IMR-90 (cell line): ENCODE measurements around the gene GLO1. TPM values are rescaled to one million over a fixed set of nuclear protein-coding genes. Genes with fewer than 3 reads are reported as not detected.

ENCODE experiments used
- ATAC-seq: fragments of 200-7000 bp; cut with Tn5 transposase; 2 replicates; pipeline ENCODE4 v1.9.1; 2020; ENCODE audit warnings: low read depth, mild to moderate bottlenecking, moderate library complexity
- BruUV-seq: library from RNA; stranded (reverse); fragments of 400-500 nt; replicated peaks from 2 replicates; lab custom pipeline; 2021; lab: Mats Ljungman, UMichigan
- CTCF ChIA-PET: fragments of 300-600 bp; formaldehyde crosslinking; extraction: SDS; loops from one replicate; lab custom pipeline; 2021; ENCODE audit warnings: antibody characterized with exemption; lab: Yijun Ruan, JAX
- POLR2A ChIA-PET: fragments of 300-600 bp; sonication (Branson Sonifier 250); formaldehyde crosslinking; loops from one replicate; lab custom pipeline; 2022; ENCODE audit warnings: antibody characterized with exemption; ENCODE audit not compliant: unreplicated experiment; lab: Charles Lee
- DNase-seq: peaks from one replicate; pipeline ENCODE4 v3.0.0; 2013
- H2AFZ ChIP-seq: replicated peaks from 2 replicates; pipeline ENCODE3; 2013; ENCODE audit warnings: low read length, mild to moderate bottlenecking; ENCODE audit not compliant: poor library complexity
- H2AK5ac ChIP-seq: 2 replicates; pipeline ENCODE4 v1.6.1; 2013; ENCODE audit warnings: low read depth, low read length, inconsistent platforms
- H2AK9ac ChIP-seq: replicated peaks from 2 replicates; pipeline ENCODE3; 2013; ENCODE audit warnings: mild to moderate bottlenecking, low read depth, low read length, moderate library complexity; ENCODE audit not compliant: poor library complexity
- H2BK120ac ChIP-seq: 2 replicates; pipeline ENCODE4 v1.6.1; 2013; ENCODE audit warnings: low read depth, low read length, inconsistent platforms
- H2BK15ac ChIP-seq: 3 replicates; pipeline ENCODE4 v1.6.1; 2013; ENCODE audit warnings: low read depth, low read length, inconsistent platforms
- H2BK20ac ChIP-seq: 2 replicates; pipeline ENCODE4 v1.6.1; 2013; ENCODE audit warnings: low read depth, mild to moderate bottlenecking, inconsistent platforms, low read length, moderate library complexity
- H2BK5ac ChIP-seq: 2 replicates; pipeline ENCODE4 v1.6.1; 2013; ENCODE audit warnings: mild to moderate bottlenecking, low read depth, low read length, inconsistent platforms; ENCODE audit not compliant: poor library complexity, severe bottlenecking
- H3K14ac ChIP-seq: replicated peaks from 2 replicates; pipeline ENCODE4 v1.6.1; 2013; ENCODE audit warnings: low read depth, low read length, inconsistent platforms
- H3K18ac ChIP-seq: 2 replicates; pipeline ENCODE4 v1.6.1; 2013; ENCODE audit warnings: low read depth, low read length, control low read depth
- H3K23ac ChIP-seq: 2 replicates; pipeline ENCODE4 v1.6.1; 2013; ENCODE audit warnings: low read depth, low read length, inconsistent platforms
- H3K27ac ChIP-seq: 2 replicates; pipeline ENCODE4 v1.5.1; 2013; ENCODE audit warnings: mild to moderate bottlenecking, control low read depth, low read length; ENCODE audit not compliant: insufficient read depth
- H3K27me3 ChIP-seq: 2 replicates; pipeline ENCODE4 v1.6.1; 2013; ENCODE audit warnings: low read length; ENCODE audit not compliant: control insufficient read depth, insufficient read depth
- H3K36me3 ChIP-seq: 2 replicates; pipeline ENCODE4 v1.6.1; 2013; ENCODE audit warnings: low read length, mixed read lengths; ENCODE audit not compliant: control insufficient read depth, insufficient read depth
- H3K4ac ChIP-seq: 2 replicates; pipeline ENCODE4 v1.6.1; 2013; ENCODE audit warnings: low read depth, low read length, inconsistent platforms
- H3K4me1 ChIP-seq: 2 replicates; pipeline ENCODE4 v1.6.1; 2013; ENCODE audit warnings: low read length, mixed read lengths; ENCODE audit not compliant: control insufficient read depth, insufficient read depth
- H3K4me2 ChIP-seq: 2 replicates; pipeline ENCODE4 v1.6.1; 2013; ENCODE audit warnings: low read depth, mild to moderate bottlenecking, control low read depth, low read length, moderate library complexity
- H3K4me3 ChIP-seq: 2 replicates; pipeline ENCODE4 v1.5.1; 2013; ENCODE audit warnings: low read depth, mild to moderate bottlenecking, control low read depth, low read length, moderate library complexity; ENCODE audit not compliant: insufficient read depth
- H3K56ac ChIP-seq: 2 replicates; pipeline ENCODE4 v1.6.1; 2013; ENCODE audit warnings: low read length, inconsistent platforms; ENCODE audit not compliant: insufficient read depth; ENCODE audit errors: extremely low read depth
- H3K79me1 ChIP-seq, 2 experiments: 2 replicates each; pipeline ENCODE4 v1.6.1; 2013; ENCODE audit warnings: low read length in 2 of 2, inconsistent platforms in 1 of 2, low read depth in 1 of 2
- H3K9ac ChIP-seq: 2 replicates; pipeline ENCODE4 v1.6.1; 2013; ENCODE audit warnings: low read depth, low read length, control low read depth
- H3K9me1 ChIP-seq: 2 replicates; pipeline ENCODE4 v1.6.1; 2013; ENCODE audit warnings: low read length, inconsistent platforms; ENCODE audit not compliant: insufficient read depth
- H3K9me3 ChIP-seq: 2 replicates; pipeline ENCODE4 v1.6.1; 2013; ENCODE audit warnings: low read length; ENCODE audit not compliant: control insufficient read depth, insufficient read depth
- H4K20me1 ChIP-seq: 2 replicates; pipeline ENCODE4 v1.6.1; 2013; ENCODE audit warnings: low read length, inconsistent platforms; ENCODE audit not compliant: insufficient read depth
- H4K5ac ChIP-seq: 2 replicates; pipeline ENCODE4 v1.6.1; 2013; ENCODE audit warnings: mild to moderate bottlenecking, low read depth, low read length, control low read depth
- H4K8ac ChIP-seq, 2 experiments: 2 replicates each; pipeline ENCODE4 v1.6.1; 2013; ENCODE audit warnings: low read depth in 2 of 2, low read length in 2 of 2, control low read depth in 1 of 2, inconsistent platforms in 1 of 2
- H4K91ac ChIP-seq: 2 replicates; pipeline ENCODE4 v1.6.1; 2013; ENCODE audit warnings: low read depth, low read length, inconsistent platforms; ENCODE audit not compliant: insufficient read depth
- NFE2L2 ChIP-seq: fragments of 150-350 bp; IDR thresholded peaks from 2 replicates; pipeline ENCODE4 v1.6.1; 2016; ENCODE audit warnings: low read depth, mild to moderate bottlenecking, low read length
- RFX5 ChIP-seq: IDR thresholded peaks from 2 replicates; pipeline ENCODE4 v1.8.0; 2012; ENCODE audit warnings: low read depth, mild to moderate bottlenecking, low read length, moderate library complexity
- USF2 ChIP-seq: fragments of 150-350 bp; IDR thresholded peaks from 2 replicates; pipeline ENCODE4 v1.6.1; 2017; ENCODE audit warnings: mild to moderate bottlenecking, antibody characterized with exemption, low read length, low read depth
- WGBS, 2 experiments: methylation state at CpG; one replicate each; pipeline versions ENCODE4 v1.1.5 to v1.1.7; 2013; ENCODE audit warnings: missing lambda C conversion rate in 2 of 2; ENCODE audit not compliant: insufficient read length in 1 of 2; ENCODE audit errors: extremely low coverage in 2 of 2; 5-methylcytosine and 5-hydroxymethylcytosine counted together
- dilution Hi-C: fragments of 300-500 bp; cut with HindIII; formaldehyde crosslinking; loops from one replicate; pipeline ENCODE4 v1.14.3; 2018; ENCODE audit warnings: low sequenced_read_pairs; ENCODE audit not compliant: unreplicated experiment
- in situ Hi-C: fragments of 300-500 bp; cut with MboI; formaldehyde crosslinking; loops from 3 replicates; pipeline ENCODE4 v1.14.3; 2019; ENCODE audit warnings: low sequenced_read_pairs, inconsistent platforms, mixed read lengths
- intact Hi-C: fragments of 100-400 bp; cut with micrococcal nuclease; formaldehyde crosslinking; loops from 2 replicates; pipeline ENCODE4 v1.10.0; 2022
- polyA plus RNA-seq, 3 experiments: library from polyadenylated mRNA; depleted of rRNA; stranded (reverse); fragments of >200 nt; gene quantifications; 2 replicates each; pipeline ENCODE4 v1.2.3, GENCODE V29; 2012; ENCODE audit warnings: low replicate concordance in 1 of 3
- total RNA-seq: library from RNA; depleted of rRNA; stranded (reverse); fragments of >200 nt; gene quantifications from 2 replicates; pipeline ENCODE4 v1.2.3, GENCODE V29; 2012

The GLO1 gene
- total and polyA plus RNA-seq, 2 of the 4 experiments (the other 2 are of a cell fraction), result 65.1 to 111 TPM

- WGBS, 2 experiments, result no CpG with 5 or more reads among the region's 1 CpG
- intact Hi-C loops, result no loop called here
- H2AK9ac ChIP-seq, result no peak overlapping the region
- DNase-seq, result no peak
- no peak overlapping the region for H2BK20ac ChIP-seq
- H3K4me3 ChIP-seq, result no peak overlapping the region
- H3K4me2 ChIP-seq, result no peak overlapping the region
- H3K56ac ChIP-seq, result no peak overlapping the region
- H3K27me3 ChIP-seq, result no peaks in the 10 kb centered on the region; the same call in none of the 2 replicates
- H4K5ac ChIP-seq, result no peak overlapping the region
- dilution Hi-C loops, result no loop called here
- in situ Hi-C loops, result no loop called here
- no peak overlapping the region for H4K91ac ChIP-seq
- no peak overlapping the region for H2BK15ac ChIP-seq
- H2AFZ ChIP-seq, result no peak overlapping the region
- H3K9me3 ChIP-seq, result no peaks in the 10 kb centered on the region
- BruUV-seq, result no TSS peak
- H3K79me1 ChIP-seq, result no peaks in the 10 kb centered on the region
- H3K18ac ChIP-seq, result no peak overlapping the region
- no peak overlapping the region for H3K9ac ChIP-seq
- TF ChIP-seq USF2 (no peak), NFE2L2 (peak; percentile 58), RFX5 (no peak)
- CTCF ChIA-PET, result interaction anchor here (0.6 to 1.1 kb wide), 2 partner anchors 10 to 1304 kb away, joined by 3 to 4 read pairs; no protein-coding TSS in a partner anchor
- no peak overlapping the region for H3K27ac ChIP-seq
- no peak overlapping the region for H2BK120ac ChIP-seq
- H3K4me1 ChIP-seq, result no peaks in the 10 kb centered on the region
- no peaks in the 10 kb centered on the region for H4K20me1 ChIP-seq
- H3K9me1 ChIP-seq, result no peaks in the 10 kb centered on the region
- H4K8ac ChIP-seq, result no peak overlapping the region
- no peak overlapping the region for H3K14ac ChIP-seq
- POLR2A ChIA-PET, result no interaction called here
- no peak overlapping the region for H2BK5ac ChIP-seq
- no peaks in the 10 kb centered on the region for H3K36me3 ChIP-seq
- H2AK5ac ChIP-seq, result no peak overlapping the region
- no peak overlapping the region for H3K23ac ChIP-seq
- H3K4ac ChIP-seq, result no peak overlapping the region
- ATAC-seq, result no peak
Observed at GRCh38 chr6:38728203-38728602, 25.3 kb upstream of the GLO1 start.
